Endothelial cell (in vitro differentiated cells): Measurements from ENCODE around the gene FKBP11. TPM values are rescaled to one million over a fixed set of nuclear protein-coding genes. Genes with fewer than 3 reads are reported as not detected.

ENCODE experiments used
- DNase-seq: peaks from one replicate; pipeline ENCODE4 v3.0.0; 2021; ENCODE audit warnings: low spot score
- H3K27ac Mint-ChIP-seq: one replicate; pipeline ENCODE4 v1.8.0; 2021; ENCODE audit warnings: mixed read lengths, inconsistent platforms; ENCODE audit not compliant: unreplicated experiment
- H3K27me3 Mint-ChIP-seq: one replicate; pipeline ENCODE4 v1.8.0; 2021; ENCODE audit warnings: mild to moderate bottlenecking, moderate library complexity, mixed read lengths, inconsistent platforms; ENCODE audit not compliant: unreplicated experiment
- H3K36me3 Mint-ChIP-seq: one replicate; pipeline ENCODE4 v1.8.0; 2021; ENCODE audit warnings: mild to moderate bottlenecking, low read depth, mixed read lengths, inconsistent platforms; ENCODE audit not compliant: unreplicated experiment
- H3K4me1 Mint-ChIP-seq: one replicate; pipeline ENCODE4 v1.8.0; 2021; ENCODE audit warnings: mild to moderate bottlenecking, mixed read lengths, inconsistent platforms; ENCODE audit not compliant: unreplicated experiment
- H3K4me3 Mint-ChIP-seq: one replicate; pipeline ENCODE4 v1.8.0; 2021; ENCODE audit warnings: mild to moderate bottlenecking, mixed read lengths, inconsistent platforms; ENCODE audit not compliant: unreplicated experiment
- H3K9me3 Mint-ChIP-seq: one replicate; pipeline ENCODE4 v1.8.0; 2021; ENCODE audit warnings: mixed read lengths, inconsistent platforms; ENCODE audit not compliant: unreplicated experiment
- total RNA-seq: library from RNA; stranded (reverse); fragmentation: NEBNext Ultra II Directional; extraction: Animal tissue kit (Norgen Biotek cat#: 25700); gene quantifications from one replicate; pipeline ENCODE4 v1.2.1, GENCODE V29; 2021; ENCODE audit not compliant: unreplicated experiment
- TF ChIP-seq, protein P1 (sequence below): fragments of 200-600 bp; sonication (generic); IDR thresholded peaks from one replicate; pipeline ENCODE4 v1.5.0; 2021; ENCODE audit warnings: antibody characterized with exemption; ENCODE audit not compliant: unreplicated experiment

FKBP11 gene
- total RNA-seq, 1 donor from 2014 or later: 16.0 TPM

DNA sequence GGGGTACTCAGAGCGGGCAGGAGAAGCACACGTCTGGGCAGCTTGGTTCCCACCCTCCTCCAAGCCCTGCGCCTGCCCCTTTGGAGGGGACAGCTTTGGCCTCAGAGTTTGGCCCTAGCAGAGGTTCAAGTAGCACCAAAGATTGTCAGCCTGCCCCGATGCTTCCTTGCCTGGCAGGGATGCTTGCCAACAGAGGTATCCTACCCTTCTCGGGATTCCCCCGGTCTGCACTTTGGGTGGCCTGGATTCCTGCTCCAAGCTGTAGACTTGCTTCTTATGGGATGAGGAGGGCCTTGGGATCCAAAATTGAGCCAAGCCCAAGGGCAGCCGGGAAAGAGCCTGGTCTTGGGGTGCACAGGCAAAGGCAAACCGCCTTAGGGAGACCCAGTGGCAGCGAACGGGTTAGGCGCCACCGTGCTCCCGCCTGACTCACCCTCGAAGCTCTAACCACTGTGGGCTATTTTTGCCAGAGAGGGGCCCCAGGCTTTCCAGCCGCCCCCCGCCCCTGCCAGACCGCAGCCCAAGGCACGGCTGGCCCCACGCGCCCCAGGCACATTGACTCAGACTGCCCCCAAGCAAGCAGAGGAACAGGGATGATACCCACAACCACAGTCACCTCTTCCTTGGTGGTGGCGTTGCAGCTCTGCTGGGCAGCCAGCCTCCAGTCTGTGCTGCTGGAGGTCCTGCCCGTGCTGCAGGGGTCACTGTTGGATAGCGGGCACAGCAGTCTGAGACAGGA, 47.1 kb upstream of the FKBP11 start:
- no peak overlapping the region for H3K27ac Mint-ChIP-seq
- H3K9me3 Mint-ChIP-seq: no peaks in the 10 kb centered on the region
- H3K4me1 Mint-ChIP-seq: peaks cover 14% of the 10 kb centered on the region
- H3K4me3 Mint-ChIP-seq: no peak overlapping the region
- peaks cover 15% of the 10 kb centered on the region for H3K36me3 Mint-ChIP-seq
- TF ChIP-seq, protein P1, sequence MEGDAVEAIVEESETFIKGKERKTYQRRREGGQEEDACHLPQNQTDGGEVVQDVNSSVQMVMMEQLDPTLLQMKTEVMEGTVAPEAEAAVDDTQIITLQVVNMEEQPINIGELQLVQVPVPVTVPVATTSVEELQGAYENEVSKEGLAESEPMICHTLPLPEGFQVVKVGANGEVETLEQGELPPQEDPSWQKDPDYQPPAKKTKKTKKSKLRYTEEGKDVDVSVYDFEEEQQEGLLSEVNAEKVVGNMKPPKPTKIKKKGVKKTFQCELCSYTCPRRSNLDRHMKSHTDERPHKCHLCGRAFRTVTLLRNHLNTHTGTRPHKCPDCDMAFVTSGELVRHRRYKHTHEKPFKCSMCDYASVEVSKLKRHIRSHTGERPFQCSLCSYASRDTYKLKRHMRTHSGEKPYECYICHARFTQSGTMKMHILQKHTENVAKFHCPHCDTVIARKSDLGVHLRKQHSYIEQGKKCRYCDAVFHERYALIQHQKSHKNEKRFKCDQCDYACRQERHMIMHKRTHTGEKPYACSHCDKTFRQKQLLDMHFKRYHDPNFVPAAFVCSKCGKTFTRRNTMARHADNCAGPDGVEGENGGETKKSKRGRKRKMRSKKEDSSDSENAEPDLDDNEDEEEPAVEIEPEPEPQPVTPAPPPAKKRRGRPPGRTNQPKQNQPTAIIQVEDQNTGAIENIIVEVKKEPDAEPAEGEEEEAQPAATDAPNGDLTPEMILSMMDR: no peak
- H3K27me3 Mint-ChIP-seq: peaks cover 52% of the 10 kb centered on the region
- DNase-seq: no peak

DNA sequence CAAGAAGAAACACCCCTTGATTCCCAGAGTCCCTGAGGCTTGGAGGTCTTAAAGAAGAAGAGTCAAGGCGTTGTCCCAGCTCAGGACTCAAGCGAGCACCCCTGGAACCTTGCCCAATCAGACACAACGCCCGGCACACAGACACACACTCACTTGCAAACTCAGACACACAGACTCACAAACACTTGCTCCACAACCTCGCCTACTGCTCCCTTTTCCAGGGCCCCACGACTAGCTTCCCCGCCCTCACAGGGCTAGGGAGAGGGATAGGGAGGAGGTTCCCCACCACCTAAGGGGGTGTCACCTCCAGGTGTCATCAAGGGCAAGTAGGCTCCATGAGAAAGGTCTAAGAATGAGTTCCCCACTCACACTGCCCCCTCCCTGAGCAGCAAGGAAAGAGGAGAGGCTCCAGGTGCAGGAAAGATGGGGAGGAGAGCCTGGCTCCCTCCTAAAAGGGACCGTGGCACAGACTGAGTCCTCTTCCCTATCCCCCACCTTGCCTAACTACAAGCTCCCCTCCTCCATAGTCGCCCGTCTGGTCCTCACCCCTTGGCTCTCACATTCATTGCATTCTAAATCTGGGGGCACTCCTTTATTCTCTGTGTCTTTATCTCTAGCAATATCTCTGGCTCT, 45.5 kb upstream of the FKBP11 start:
- peaks cover 39% of the 10 kb centered on the region for H3K27me3 Mint-ChIP-seq

DNA sequence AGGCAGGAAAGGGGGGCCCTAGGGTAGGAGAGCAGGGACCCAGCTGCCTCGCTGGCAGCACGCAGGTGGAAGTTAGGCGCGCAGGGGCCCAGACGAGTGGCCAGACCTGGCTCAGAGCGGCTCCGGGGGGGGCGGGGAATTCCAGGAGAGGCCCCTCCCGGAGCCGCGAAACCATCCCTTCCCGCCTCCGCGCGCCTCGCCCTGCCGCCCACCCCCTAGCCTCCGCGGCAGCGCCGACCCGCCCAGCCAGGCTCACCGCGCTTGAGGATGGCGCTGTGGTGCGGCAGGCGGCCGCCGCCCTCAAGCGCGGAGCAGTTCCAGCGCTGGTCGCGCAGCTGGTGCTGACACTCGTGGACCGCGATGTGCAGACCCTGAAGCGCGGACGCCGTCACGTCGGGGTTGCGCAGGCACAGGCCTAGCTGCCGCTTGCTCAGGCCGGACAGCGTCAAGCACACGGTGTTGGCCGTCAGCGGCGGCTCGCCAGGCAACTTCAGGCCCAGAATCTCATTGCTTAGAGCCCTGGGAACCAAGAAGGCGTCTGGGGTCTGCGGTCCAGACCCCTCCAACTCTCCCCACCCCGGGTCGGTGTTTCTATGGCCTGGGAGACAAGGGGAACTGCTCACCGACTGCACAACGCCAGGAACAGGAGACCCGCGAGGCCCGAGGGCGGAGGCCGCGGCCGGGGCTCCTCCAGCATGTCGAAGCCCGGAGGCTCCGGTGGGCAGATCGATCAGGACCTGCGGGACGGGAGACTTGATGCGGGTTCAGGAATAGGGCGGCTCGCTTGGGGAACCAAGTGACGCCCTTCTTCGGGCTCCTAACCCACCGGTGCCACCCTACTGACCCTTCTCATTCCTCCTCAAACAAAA, 44.8 kb upstream of the FKBP11 start:
- H3K27me3 Mint-ChIP-seq: peaks cover 36% of the 10 kb centered on the region
- H3K9me3 Mint-ChIP-seq: no peaks in the 10 kb centered on the region
- no peak overlapping the region for H3K4me3 Mint-ChIP-seq
- H3K27ac Mint-ChIP-seq: no peak overlapping the region
- H3K4me1 Mint-ChIP-seq: peaks cover 17% of the 10 kb centered on the region
- TF ChIP-seq, protein P1: no peak
- peaks cover 8% of the 10 kb centered on the region for H3K36me3 Mint-ChIP-seq
- DNase-seq: no peak

More for the DNA sequence above, 45.5 kb upstream of the FKBP11 start:
- no peak overlapping the region for H3K27ac Mint-ChIP-seq
- H3K4me3 Mint-ChIP-seq: peak overlapping the region; percentile 66
- DNase-seq: no peak
- no peaks in the 10 kb centered on the region for H3K9me3 Mint-ChIP-seq
- TF ChIP-seq, protein P1: no peak
- peaks cover 8% of the 10 kb centered on the region for H3K36me3 Mint-ChIP-seq
- H3K4me1 Mint-ChIP-seq: peaks cover 12% of the 10 kb centered on the region

GRCh38 chr12:48969160-48969771, 44.0 kb upstream of the FKBP11 start:
- peaks cover 8% of the 10 kb centered on the region for H3K36me3 Mint-ChIP-seq
- no peak for DNase-seq
- TF ChIP-seq, protein P1: no peak
- H3K4me3 Mint-ChIP-seq: no peak overlapping the region
- H3K4me1 Mint-ChIP-seq: peaks cover 20% of the 10 kb centered on the region
- H3K27ac Mint-ChIP-seq: no peak overlapping the region
- no peaks in the 10 kb centered on the region for H3K9me3 Mint-ChIP-seq
- peaks cover 29% of the 10 kb centered on the region for H3K27me3 Mint-ChIP-seq
